ENCODE measurements around the gene FADS6.

FADS6 gene

DNA sequence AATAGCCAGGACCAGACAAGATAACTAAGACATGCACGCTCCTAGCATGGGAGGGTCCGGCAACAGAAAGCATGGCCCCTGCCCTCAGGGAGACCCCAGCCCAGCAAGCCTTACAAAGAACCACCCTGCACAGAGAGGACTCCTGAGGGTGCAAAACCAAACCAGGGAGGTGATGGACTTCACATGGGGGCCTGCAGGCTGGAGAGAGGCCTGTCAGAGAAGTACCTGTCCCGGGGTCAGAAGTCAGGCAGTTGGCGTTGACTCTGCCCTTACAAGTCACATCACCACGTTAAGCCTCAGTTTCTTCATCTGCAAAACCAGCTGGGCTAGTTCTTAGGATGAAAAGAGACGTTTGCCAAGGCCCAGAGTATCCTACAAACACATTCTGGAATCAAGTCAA is 35.4 kb upstream of the FADS6 start:
- TF ChIP-seq POLR2A (IDR thresholded peaks at IDR 0.05; ENCODE audit: extremely low read depth, insufficient read length), result no peak
- no peak for TF ChIP-seq MAX (IDR thresholded peaks at IDR 0.05; ENCODE audit: low read depth, low read length)
- TF ChIP-seq, protein P1, sequence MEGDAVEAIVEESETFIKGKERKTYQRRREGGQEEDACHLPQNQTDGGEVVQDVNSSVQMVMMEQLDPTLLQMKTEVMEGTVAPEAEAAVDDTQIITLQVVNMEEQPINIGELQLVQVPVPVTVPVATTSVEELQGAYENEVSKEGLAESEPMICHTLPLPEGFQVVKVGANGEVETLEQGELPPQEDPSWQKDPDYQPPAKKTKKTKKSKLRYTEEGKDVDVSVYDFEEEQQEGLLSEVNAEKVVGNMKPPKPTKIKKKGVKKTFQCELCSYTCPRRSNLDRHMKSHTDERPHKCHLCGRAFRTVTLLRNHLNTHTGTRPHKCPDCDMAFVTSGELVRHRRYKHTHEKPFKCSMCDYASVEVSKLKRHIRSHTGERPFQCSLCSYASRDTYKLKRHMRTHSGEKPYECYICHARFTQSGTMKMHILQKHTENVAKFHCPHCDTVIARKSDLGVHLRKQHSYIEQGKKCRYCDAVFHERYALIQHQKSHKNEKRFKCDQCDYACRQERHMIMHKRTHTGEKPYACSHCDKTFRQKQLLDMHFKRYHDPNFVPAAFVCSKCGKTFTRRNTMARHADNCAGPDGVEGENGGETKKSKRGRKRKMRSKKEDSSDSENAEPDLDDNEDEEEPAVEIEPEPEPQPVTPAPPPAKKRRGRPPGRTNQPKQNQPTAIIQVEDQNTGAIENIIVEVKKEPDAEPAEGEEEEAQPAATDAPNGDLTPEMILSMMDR (IDR thresholded peaks at IDR 0.05; ENCODE audit: low read depth, low read length), result no peak
- no peak for TF ChIP-seq MYC (IDR thresholded peaks at IDR 0.05; ENCODE audit: low read depth, low read length)
- no peak for DNase-seq (ENCODE audit: low read depth)

GRCh38 chr17:74925242-74925641 is 31.8 kb upstream of the FADS6 start:
- DNase-seq (ENCODE audit: low read depth), result no peak
- no peak overlapping the region for H3K4me3 ChIP-seq (ENCODE audit: low read depth, low read length)
- TF ChIP-seq, protein P1 (IDR thresholded peaks at IDR 0.05; ENCODE audit: low read depth, low read length), result no peak
- TF ChIP-seq POLR2A (IDR thresholded peaks at IDR 0.05; ENCODE audit: extremely low read depth, insufficient read length) (no peak), MAX (IDR thresholded peaks at IDR 0.05; ENCODE audit: low read depth, low read length) (no peak), MYC (IDR thresholded peaks at IDR 0.05; ENCODE audit: low read depth, low read length) (no peak)

More for the DNA sequence above, 35.4 kb upstream of the FADS6 start:
- no peak overlapping the region for H3K4me3 ChIP-seq (ENCODE audit: low read depth, low read length)

DNA sequence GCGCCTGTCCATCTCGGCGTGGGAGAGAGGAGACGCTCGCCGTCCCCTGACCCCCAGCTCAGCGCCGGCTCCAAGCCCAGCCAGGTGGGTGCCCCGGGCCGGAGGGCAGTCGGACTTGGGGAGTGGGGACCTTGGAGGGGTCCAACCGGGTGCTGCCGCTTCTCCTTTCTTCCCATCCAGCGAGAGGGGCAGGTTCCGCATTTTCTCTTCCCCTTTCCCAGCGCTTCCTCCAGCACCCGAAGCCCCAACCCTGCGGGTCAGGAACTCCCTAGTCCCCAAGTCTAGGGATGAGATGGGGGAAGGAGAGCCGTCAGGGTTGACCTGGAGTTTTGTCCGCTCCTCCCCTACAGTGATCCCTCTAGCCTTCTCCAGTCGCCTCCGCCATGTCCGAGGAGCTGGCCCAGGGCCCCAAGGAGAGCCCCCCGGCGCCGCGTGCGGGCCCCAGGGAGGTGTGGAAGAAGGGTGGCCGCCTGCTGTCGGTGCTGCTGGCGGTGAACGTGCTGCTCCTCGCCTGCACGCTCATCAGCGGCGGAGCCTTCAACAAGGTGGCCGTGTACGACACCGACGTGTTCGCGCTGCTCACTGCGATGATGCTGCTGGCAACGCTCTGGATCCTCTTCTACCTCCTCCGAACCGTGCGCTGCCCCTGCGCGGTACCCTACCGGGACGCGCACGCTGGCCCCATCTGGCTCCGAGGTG is 31.0 kb upstream of the FADS6 start, which contains the start of gene OTOP2:
Gene OTOP2, plus strand, starts transcription at position 24 of the 699 bp plus-strand sequence. Its CDS starts 360 bp downstream, at position 384.
- no peak for TF ChIP-seq POLR2A (IDR thresholded peaks at IDR 0.05; ENCODE audit: extremely low read depth, insufficient read length)
- no peak for TF ChIP-seq MYC (IDR thresholded peaks at IDR 0.05; ENCODE audit: low read depth, low read length)
- TF ChIP-seq, protein P1 (IDR thresholded peaks at IDR 0.05; ENCODE audit: low read depth, low read length), result no peak
- no peak for TF ChIP-seq MAX (IDR thresholded peaks at IDR 0.05; ENCODE audit: low read depth, low read length)
- H3K4me3 ChIP-seq (ENCODE audit: low read depth, low read length), result no peak within 1 kb of the TSS
- peak; percentile 45 for DNase-seq (ENCODE audit: low read depth)

DNA sequence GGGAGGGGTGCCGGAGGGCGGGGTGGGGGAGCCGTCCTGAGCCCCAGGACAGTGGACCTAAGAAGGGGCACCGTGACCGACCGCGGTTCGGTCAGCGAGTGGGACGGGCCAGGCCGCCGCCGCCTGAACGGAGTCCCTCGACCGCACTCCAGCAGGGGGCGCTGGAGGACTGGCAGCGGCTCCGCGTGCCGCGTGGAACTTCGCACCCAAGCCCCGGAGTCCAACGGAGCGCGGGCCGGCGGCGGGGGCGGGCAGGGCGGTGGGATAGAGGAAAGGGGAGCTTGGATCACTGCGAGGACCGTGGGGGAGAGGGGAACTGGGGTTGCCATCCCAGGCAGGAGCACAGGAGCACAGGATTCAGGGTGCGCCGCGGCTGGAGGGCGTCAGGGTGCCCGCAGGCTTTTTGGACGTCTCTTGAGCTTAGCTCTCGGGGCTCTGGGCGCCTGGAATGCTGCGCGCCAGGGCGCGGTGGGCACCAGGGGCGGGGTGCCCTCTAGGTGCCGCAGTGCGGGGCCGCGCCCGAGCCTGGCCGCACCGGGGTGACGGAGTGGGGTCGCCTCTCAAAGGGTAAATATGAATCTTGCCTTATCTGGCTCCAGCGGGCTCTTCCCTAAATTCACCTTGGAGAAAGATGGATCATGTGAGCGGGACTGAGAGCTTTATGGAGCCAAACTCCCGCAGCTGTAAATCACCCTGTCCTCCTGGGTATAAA is 30.3 kb upstream of the FADS6 start:
- no peak overlapping the region for H3K4me3 ChIP-seq (ENCODE audit: low read depth, low read length)
- TF ChIP-seq MAX (IDR thresholded peaks at IDR 0.05; ENCODE audit: low read depth, low read length), result peak; percentile 71; the same call in 1 of the 2 replicates
- no peak for TF ChIP-seq POLR2A (IDR thresholded peaks at IDR 0.05; ENCODE audit: extremely low read depth, insufficient read length)
- peak; percentile 38; the same call in 1 of the 2 replicates for TF ChIP-seq MYC (IDR thresholded peaks at IDR 0.05; ENCODE audit: low read depth, low read length)
- TF ChIP-seq, protein P1 (IDR thresholded peaks at IDR 0.05; ENCODE audit: low read depth, low read length), result peak; percentile 52
- peak; percentile 59 for DNase-seq (ENCODE audit: low read depth)

GRCh38 chr17:74922694-74923537 is 29.5 kb upstream of the FADS6 start, which contains the start of gene USH1G:
Gene USH1G (minus strand): TSS chr17:74923255. CDS start chr17:74923073, 182 bp downstream.
- DNase-seq (ENCODE audit: low read depth), result peak; percentile 28
- TF ChIP-seq MYC (IDR thresholded peaks at IDR 0.05; ENCODE audit: low read depth, low read length) (no peak), MAX (IDR thresholded peaks at IDR 0.05; ENCODE audit: low read depth, low read length) (no peak), POLR2A (IDR thresholded peaks at IDR 0.05; ENCODE audit: extremely low read depth, insufficient read length) (no peak)
- TF ChIP-seq, protein P1 (IDR thresholded peaks at IDR 0.05; ENCODE audit: low read depth, low read length), result no peak
- no peak within 1 kb of the TSS for H3K4me3 ChIP-seq (ENCODE audit: low read depth, low read length)

Data from NB4 (cell line).